Measurements from ENCODE around the gene MPHOSPH9.

MPHOSPH9 gene

GRCh38 chr12:123131879-123132402, 101.0 kb downstream of the MPHOSPH9 start:
- TF ChIP-seq POLR2AphosphoS5 (IDR thresholded peaks at IDR 0.05; ENCODE audit: low read depth, low read length) (no peak), FOXP2 (optimal IDR thresholded peaks at IDR 0.05; ENCODE audit: borderline replicate concordance, extremely low read depth, extremely low read length, insufficient read depth) (no peak), SIN3A (IDR thresholded peaks at IDR 0.05; ENCODE audit: borderline replicate concordance, insufficient read depth, low read length) (no peak), REST (IDR thresholded peaks at IDR 0.05; ENCODE audit: insufficient read depth in 1 of 2, low read depth in 2 of 2, low read length in 2 of 2) (no peak)

- no peak for TF ChIP-seq SIN3A (IDR thresholded peaks at IDR 0.05; ENCODE audit: borderline replicate concordance, insufficient read depth, low read length)
- TF ChIP-seq TAF1 (IDR thresholded peaks at IDR 0.05; ENCODE audit: borderline replicate concordance, insufficient read depth, low read length), result no peak
- TF ChIP-seq FOXP2 (optimal IDR thresholded peaks at IDR 0.05; ENCODE audit: borderline replicate concordance, extremely low read depth, extremely low read length, insufficient read depth), result no peak
- no peak for TF ChIP-seq POLR2AphosphoS5 (IDR thresholded peaks at IDR 0.05; ENCODE audit: low read depth, low read length)
- TF ChIP-seq REST (IDR thresholded peaks at IDR 0.05; ENCODE audit: insufficient read depth in 1 of 2, low read depth in 2 of 2, low read length in 2 of 2), result no peak
Observed at GRCh38 chr12:123131291-123131832, 101.6 kb downstream of the MPHOSPH9 start.

GRCh38 chr12:123129621-123130020, 103.3 kb downstream of the MPHOSPH9 start:
- no peak for TF ChIP-seq TAF1 (IDR thresholded peaks at IDR 0.05; ENCODE audit: borderline replicate concordance, insufficient read depth, low read length)
- TF ChIP-seq POLR2AphosphoS5 (IDR thresholded peaks at IDR 0.05; ENCODE audit: low read depth, low read length), result no peak
- no peak for TF ChIP-seq SIN3A (IDR thresholded peaks at IDR 0.05; ENCODE audit: borderline replicate concordance, insufficient read depth, low read length)
- TF ChIP-seq REST (IDR thresholded peaks at IDR 0.05; ENCODE audit: insufficient read depth in 1 of 2, low read depth in 2 of 2, low read length in 2 of 2), result no peak
- TF ChIP-seq FOXP2 (optimal IDR thresholded peaks at IDR 0.05; ENCODE audit: borderline replicate concordance, extremely low read depth, extremely low read length, insufficient read depth), result no peak

GRCh38 chr12:123127182-123127495, 105.8 kb downstream of the MPHOSPH9 start:
- TF ChIP-seq SIN3A (IDR thresholded peaks at IDR 0.05; ENCODE audit: borderline replicate concordance, insufficient read depth, low read length), result no peak
- no peak for TF ChIP-seq POLR2AphosphoS5 (IDR thresholded peaks at IDR 0.05; ENCODE audit: low read depth, low read length)
- no peak for TF ChIP-seq TAF1 (IDR thresholded peaks at IDR 0.05; ENCODE audit: borderline replicate concordance, insufficient read depth, low read length)
- no peak for TF ChIP-seq REST (IDR thresholded peaks at IDR 0.05; ENCODE audit: insufficient read depth in 1 of 2, low read depth in 2 of 2, low read length in 2 of 2)
- no peak for TF ChIP-seq FOXP2 (optimal IDR thresholded peaks at IDR 0.05; ENCODE audit: borderline replicate concordance, extremely low read depth, extremely low read length, insufficient read depth)

Measured in PFSK-1 (cell line).